Stimulated activated CD4-positive, alpha-beta T cell treated with anti-CD3 and anti-CD28 coated beads, Interleukin-1b, Interleukin-23, amount 100 ng/mL, for 24 hours (primary cell): Measurements from ENCODE around the gene GRM7.
"Not testable (repeated sequence)": the region's sequence is repeated elsewhere in the genome, so short reads cannot be mapped to it uniquely, and the experiment has no call there.

Experiments
- DNase-seq, 4 experiments: peaks; one replicate each; pipeline ENCODE4 v3.0.0-alpha.2; 2020; ENCODE audit warnings: low read depth in 4 of 4, low spot score in 1 of 4

Gene GRM7

GRCh38 chr3:6860954-6861624 is at the start of gene GRM7:
TSS of gene GRM7 (plus strand) at chr3:6861115.
- DNase-seq, result no peak

- DNase-seq, result no peak
Observed at GRCh38 chr3:6821411-6821810, 39.5 kb upstream of the GRM7 start.

- no peak for DNase-seq
Observed at GRCh38 chr3:6825524-6825923, 35.4 kb upstream of the GRM7 start.

GRCh38 chr3:6827453-6827852 is 33.5 kb upstream of the GRM7 start:
- no peak for DNase-seq

- DNase-seq, result no peak
Observed at GRCh38 chr3:6844723-6845122, 16.2 kb upstream of the GRM7 start.

GRCh38 chr3:6854184-6854583 is 6.7 kb upstream of the GRM7 start:
- no peak for DNase-seq

GRCh38 chr3:6857510-6857909 is 3.4 kb upstream of the GRM7 start:
- DNase-seq, result no peak

- DNase-seq, result no peak
Observed at GRCh38 chr3:6860149-6860953, 564 bp upstream of the GRM7 start.

- no peak for DNase-seq
Observed at GRCh38 chr3:6861625-6862000, 698 bp downstream of the GRM7 start.

GRCh38 chr3:6862041-6862879 is 1.3 kb downstream of the GRM7 start:
- DNase-seq, result no peak

- DNase-seq, result no peak
Observed at GRCh38 chr3:6862880-6863195, 1.9 kb downstream of the GRM7 start.

- no peak for DNase-seq
Observed at GRCh38 chr3:6867269-6867668, 6.4 kb downstream of the GRM7 start.

- DNase-seq, result no peak
Observed at GRCh38 chr3:6878731-6879130, 17.8 kb downstream of the GRM7 start.

- no peak for DNase-seq
Observed at GRCh38 chr3:6912240-6912639, 51.3 kb downstream of the GRM7 start.

GRCh38 chr3:6915898-6916297 is 55.0 kb downstream of the GRM7 start:
- no peak for DNase-seq

GRCh38 chr3:6921066-6921465 is 60.2 kb downstream of the GRM7 start:
- no peak for DNase-seq

- DNase-seq, result no peak
Observed at GRCh38 chr3:6921876-6922275, 61.0 kb downstream of the GRM7 start.

GRCh38 chr3:6928064-6928463 is 67.1 kb downstream of the GRM7 start:
- no peak for DNase-seq

GRCh38 chr3:6929918-6930317 is 69.0 kb downstream of the GRM7 start:
- DNase-seq, result no peak

- DNase-seq, result not testable (repeated sequence)
Observed at GRCh38 chr3:6935418-6935817, 74.5 kb downstream of the GRM7 start.

- DNase-seq, result no peak
Observed at GRCh38 chr3:6935970-6936369, 75.1 kb downstream of the GRM7 start.

GRCh38 chr3:6962801-6963200 is 101.9 kb downstream of the GRM7 start:
- DNase-seq, result no peak
